RWPE1 (cell line): ENCODE data around the gene MIPEP.

Experiments
- CTCF ChIA-PET: fragments of 350-600 bp; sonication (Branson Sonifier 250); formaldehyde crosslinking; extraction: SDS; loops from one replicate; lab custom pipeline; 2021; lab: Yijun Ruan, JAX
- POLR2A ChIA-PET: fragments of 400-600 bp; formaldehyde crosslinking; extraction: SDS; loops from one replicate; lab custom pipeline; 2020; ENCODE audit warnings: antibody characterized with exemption; ENCODE audit not compliant: low non-redundant PET; lab: Yijun Ruan, JAX
- DNase-seq: peaks from one replicate; pipeline ENCODE4 v3.0.0; 2012; ENCODE audit warnings: low spot score
- H3K27ac ChIP-seq: fragments of 450-650 bp; 2 replicates; pipeline ENCODE4 v1.5.1; 2017
- TF ChIP-seq, protein P1 (sequence below): fragments of 450-650 bp; conservative IDR thresholded peaks from 2 replicates; pipeline ENCODE4 v1.5.1; 2017; ENCODE audit warnings: low read depth, mild to moderate bottlenecking

The MIPEP gene

DNA sequence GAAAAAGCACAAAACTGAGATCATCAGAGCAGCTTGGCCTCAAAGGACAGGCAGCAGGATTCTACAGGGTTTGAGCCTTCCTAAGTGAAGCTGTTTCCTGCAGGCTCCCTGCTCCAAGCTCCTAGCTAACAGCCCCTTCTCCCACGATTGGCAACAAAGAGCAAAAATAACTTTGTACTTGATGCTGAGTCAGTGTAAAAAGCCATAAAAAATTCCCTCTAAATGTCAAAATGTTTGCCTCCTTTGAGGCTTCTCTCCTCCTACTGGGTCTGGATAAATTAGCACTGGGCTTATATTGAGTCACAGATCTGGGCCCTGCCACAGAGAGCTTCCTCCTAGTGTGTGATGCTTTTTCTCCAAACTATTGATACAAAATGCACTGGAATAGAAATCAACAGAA is 165.7 kb downstream of the MIPEP start:
- ChIA-PET CTCF (interaction anchor here (0.7 kb wide), 1 partner anchor 137 kb away, joined by 3 read pairs; no protein-coding TSS in a partner anchor), POLR2A (no interaction called here)
- H3K27ac ChIP-seq = no peak overlapping the region
- no peak for DNase-seq
- TF ChIP-seq, protein P1, sequence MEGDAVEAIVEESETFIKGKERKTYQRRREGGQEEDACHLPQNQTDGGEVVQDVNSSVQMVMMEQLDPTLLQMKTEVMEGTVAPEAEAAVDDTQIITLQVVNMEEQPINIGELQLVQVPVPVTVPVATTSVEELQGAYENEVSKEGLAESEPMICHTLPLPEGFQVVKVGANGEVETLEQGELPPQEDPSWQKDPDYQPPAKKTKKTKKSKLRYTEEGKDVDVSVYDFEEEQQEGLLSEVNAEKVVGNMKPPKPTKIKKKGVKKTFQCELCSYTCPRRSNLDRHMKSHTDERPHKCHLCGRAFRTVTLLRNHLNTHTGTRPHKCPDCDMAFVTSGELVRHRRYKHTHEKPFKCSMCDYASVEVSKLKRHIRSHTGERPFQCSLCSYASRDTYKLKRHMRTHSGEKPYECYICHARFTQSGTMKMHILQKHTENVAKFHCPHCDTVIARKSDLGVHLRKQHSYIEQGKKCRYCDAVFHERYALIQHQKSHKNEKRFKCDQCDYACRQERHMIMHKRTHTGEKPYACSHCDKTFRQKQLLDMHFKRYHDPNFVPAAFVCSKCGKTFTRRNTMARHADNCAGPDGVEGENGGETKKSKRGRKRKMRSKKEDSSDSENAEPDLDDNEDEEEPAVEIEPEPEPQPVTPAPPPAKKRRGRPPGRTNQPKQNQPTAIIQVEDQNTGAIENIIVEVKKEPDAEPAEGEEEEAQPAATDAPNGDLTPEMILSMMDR = no peak

- POLR2A ChIA-PET = no interaction called here
- TF ChIP-seq, protein P1 = no peak
- CTCF ChIA-PET = interaction anchor here (0.7 to 0.9 kb wide), 3 partner anchors 137 to 756 kb away, joined by 3 to 4 read pairs (median 3); no protein-coding TSS in a partner anchor
- no peak overlapping the region for H3K27ac ChIP-seq
- DNase-seq = no peak
These were observed 166.3 kb downstream of the MIPEP start for GRCh38 chr13:23722726-23723453.

GRCh38 chr13:23718996-23719395 is 170.2 kb downstream of the MIPEP start:
- ChIA-PET POLR2A (no interaction called here), CTCF (no interaction called here)
- DNase-seq = no peak
- H3K27ac ChIP-seq = no peak overlapping the region
- TF ChIP-seq, protein P1 = no peak

DNA sequence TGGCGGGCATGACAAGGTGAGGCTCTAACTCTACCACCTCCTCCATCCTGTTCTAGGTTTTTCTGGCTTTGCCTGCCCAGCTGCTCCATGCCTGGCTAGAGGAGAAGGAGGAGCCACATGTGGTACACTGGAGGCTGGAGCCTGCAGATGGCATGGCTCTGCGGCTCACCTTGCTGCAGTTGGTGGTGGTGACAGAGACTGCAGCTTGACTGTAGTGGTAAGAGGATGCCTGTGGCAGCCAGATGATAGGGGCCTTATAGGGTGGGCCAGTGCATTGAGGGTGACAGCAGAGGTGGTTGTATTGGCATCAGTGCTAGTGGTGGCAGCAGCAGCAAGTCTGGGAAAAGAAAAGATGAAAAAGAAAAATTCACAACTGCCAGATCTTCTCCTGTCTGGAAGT is 172.8 kb downstream of the MIPEP start:
- POLR2A ChIA-PET = no interaction called here
- TF ChIP-seq, protein P1 = no peak
- no peak for DNase-seq
- CTCF ChIA-PET = interaction anchor here (0.6 kb wide), 1 partner anchor 64 kb away, joined by 3 read pairs; no protein-coding TSS in a partner anchor
- H3K27ac ChIP-seq = no peak overlapping the region

DNA sequence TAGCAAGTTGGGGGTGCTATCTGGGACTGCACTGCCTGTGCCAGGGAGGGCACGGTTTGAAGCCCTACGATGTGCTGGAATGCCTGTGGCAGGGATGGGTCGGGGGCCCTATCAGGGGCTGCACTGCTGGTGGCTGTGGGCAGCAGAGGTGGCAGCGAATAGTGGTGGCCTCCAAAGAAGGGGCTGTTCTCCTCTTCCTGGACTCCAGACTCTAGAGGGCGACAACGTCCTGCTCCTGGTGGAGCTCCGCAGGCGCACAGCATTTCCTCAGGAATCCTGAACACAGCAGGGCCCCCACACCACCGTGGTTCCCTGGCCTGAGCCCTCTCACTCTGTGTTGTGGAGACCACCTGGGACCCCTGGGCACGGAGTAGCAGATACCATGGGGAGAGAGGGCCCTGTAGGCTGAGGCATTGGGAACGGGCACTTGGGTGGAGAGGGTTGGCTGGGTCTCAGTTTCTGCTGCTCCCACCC is 173.4 kb downstream of the MIPEP start:
- CTCF ChIA-PET = interaction anchor here (0.6 to 0.7 kb wide), 4 partner anchors 22 to 381 kb away, joined by 3 to 4 read pairs (median 4); no protein-coding TSS in a partner anchor
- POLR2A ChIA-PET = no interaction called here
- TF ChIP-seq, protein P1 = no peak
- H3K27ac ChIP-seq = no peak overlapping the region
- no peak for DNase-seq

DNA sequence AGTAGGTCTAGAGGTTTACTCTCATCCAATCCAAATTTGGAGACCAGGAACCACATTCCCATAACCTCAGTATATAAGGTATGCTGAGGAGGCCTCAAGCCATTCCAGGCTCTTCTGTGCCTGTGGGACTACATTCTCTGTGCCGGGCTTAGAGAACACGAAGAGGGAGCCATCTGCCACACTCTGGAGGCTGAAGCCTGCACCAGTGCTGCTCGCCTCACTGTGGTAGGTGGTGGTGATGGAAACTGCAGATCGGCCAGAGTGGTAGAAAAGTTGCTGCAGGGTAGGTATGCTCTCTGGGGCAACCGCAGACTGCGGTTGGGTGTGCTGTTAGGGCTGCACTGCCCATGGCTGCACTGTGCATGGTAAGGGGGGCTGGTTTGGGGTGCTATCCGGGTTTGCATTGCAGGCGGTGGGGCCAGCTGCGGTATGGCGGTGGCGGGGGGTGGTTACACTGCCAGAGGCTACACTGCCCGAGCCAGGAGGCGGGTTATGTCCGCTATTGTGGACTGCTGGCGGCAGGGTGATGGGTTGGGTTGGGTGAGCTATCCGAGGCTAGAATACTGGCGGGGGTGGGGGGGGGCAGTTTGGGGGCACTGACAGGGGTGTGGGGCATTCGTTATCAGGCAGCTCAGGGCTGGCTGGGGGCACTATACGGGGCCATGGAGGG is 174.0 kb downstream of the MIPEP start:
- TF ChIP-seq, protein P1 = no peak
- POLR2A ChIA-PET = no interaction called here
- DNase-seq = no peak
- CTCF ChIA-PET = interaction anchor here (0.6 to 0.7 kb wide), 3 partner anchors 21 to 380 kb away, joined by 3 to 4 read pairs (median 4); no protein-coding TSS in a partner anchor
- H3K27ac ChIP-seq = no peak overlapping the region
